Activated CD4-positive, alpha-beta T cell treated with anti-CD3 and anti-CD28 coated beads, Interleukin-2, amount 50 U/mL, for 24 hours (primary cell): ENCODE results near the gene NEBL.

ENCODE experiments used
- DNase-seq, 2 donors: peaks; one replicate each; pipeline ENCODE4 v3.0.0-alpha.2; 2020; ENCODE audit warnings: low read depth in 1 of 2, low spot score in 1 of 2

Gene NEBL

DNA sequence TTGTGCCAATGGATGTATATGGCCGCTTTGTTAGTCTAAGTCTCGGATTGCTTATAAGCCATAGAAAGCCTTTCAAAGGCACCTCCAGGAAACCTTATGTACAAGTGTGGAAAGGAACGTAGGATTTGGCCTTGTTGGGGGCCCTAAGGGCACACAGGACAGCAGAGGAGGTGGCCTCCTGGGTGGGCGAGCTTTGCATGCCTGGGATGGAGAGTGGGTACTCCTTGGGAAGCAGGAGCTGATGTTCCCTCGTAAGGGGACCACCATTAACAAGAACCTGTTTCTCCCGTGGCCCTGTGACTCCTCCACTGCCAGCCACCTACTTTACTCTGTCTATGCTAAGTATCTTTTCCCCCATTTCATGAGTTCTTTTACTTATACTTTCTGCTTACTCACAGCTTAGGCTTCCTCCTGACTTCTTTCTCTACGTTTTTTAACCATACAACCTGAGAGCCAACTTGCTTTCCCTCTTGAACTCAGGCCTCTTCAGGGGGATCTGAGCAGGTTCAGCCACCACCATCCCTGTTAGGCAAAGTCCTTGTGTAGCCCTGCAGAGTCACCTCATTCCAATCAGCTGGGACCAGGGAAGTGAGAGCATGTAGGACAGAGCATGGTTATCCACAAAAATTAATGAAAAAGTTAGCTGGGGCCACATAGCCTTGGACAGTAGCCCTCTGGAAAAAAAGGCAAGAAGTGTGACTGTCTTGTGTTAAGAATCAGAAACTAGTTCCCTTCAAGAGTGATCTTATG is 118.9 kb downstream of the NEBL start:
- no peak for DNase-seq

DNA sequence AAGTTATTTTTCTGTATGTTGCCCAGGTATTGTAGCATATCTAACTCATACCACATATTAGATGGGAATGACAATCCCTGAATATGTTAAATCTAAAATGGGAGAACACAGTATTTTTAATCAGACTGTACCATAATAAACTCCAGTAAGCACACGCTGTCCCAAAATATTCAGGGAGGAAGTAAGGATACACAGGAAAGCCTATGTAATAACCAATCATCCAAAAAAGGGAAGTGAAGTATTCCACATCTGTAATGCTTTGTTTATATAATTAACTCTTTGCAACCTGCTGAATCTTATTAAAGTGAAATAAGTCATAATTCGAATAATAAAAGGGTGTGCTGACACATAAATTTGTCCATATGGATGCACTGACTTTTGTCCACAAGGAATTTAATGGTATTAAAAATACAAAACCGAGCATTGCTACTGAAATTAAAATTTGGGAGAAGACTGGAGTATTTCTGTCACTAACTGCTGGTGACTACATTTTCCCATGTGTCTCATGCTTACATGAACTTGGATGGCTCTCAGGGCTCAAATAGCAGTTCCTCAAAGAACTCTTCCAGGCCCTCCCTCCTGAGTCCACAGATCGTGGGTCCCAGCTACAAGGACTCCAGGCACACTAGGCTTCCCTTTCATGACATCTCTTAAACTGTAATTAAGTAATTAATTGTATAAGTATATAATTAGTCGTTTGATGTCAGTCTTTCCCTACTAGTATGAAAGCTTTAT is 120.6 kb downstream of the NEBL start:
- DNase-seq, result no peak

DNA sequence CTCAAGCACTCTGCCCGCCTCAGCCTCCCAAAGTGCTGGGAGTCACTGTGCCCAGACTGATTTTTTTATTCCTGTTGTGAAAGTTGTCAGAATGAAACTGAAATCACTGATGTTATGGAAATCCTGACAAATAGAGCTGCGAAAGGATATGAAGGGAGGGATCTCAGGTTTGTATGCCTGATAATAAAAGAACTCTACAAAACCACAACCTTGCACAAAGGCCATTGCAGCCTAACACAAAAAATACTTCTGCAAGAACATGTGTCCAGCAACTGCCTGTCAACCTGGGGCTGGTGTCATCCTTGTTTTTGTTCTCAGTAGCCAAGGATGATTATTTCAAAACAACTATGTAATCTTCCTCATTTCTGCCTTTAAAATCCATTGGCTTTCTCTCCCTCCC is 126.1 kb downstream of the NEBL start:
- no peak for DNase-seq

DNA sequence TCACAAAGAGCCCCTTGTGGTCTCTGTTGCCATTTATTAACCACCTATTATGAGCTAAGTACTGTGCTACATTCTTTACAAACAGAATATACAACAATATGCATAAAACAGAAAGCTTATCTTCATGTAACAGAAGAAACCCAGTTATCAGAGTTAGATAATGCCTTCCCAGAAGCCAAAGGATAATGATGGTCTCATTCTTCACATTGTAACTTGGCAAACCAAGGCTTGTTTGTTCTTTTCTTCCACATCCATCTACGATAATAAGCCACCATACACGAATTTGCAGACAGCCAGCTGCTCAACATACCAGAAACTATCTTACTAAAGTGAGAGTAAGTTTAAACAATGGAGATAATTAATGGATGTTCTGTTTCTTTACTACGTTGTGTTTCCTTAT is 127.6 kb downstream of the NEBL start:
- no peak for DNase-seq

DNA sequence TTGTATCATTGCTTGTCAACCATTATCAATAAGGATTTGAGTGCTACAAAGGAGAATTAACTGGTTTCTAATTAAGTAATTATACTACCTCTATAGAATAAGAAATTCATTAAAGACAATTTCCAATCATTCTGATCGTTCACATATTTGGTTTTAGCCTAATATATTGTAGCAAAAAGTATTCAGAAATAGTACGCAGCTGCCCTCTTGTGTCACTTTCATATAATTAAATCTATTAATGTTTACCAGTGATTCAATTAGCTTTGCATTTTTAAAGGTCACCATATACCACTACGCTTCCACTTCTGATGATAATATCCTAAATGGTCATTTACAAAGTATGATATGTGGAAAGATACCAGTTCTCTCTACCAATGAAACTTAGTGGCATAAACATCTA is 128.3 kb downstream of the NEBL start:
- DNase-seq, result no peak

DNA sequence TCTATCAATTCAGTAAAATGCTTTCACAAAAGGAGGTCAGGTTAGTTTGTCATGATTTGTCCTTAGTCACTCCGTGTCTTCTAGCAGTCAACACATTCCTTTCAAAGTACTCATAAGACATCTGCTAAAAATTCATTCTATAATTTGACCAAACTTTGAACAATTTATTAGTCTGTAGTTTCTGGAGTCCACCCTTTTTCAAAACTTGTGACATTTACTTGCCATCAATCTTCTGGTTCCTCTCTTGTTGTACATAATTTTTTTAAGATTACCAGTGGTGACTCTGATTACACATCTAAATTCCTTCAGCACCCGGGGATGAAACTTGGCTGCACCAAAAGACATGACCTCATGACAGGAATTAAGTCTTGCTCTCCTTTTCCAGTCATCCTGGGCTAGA is 130.1 kb downstream of the NEBL start:
- DNase-seq, result no peak

DNA sequence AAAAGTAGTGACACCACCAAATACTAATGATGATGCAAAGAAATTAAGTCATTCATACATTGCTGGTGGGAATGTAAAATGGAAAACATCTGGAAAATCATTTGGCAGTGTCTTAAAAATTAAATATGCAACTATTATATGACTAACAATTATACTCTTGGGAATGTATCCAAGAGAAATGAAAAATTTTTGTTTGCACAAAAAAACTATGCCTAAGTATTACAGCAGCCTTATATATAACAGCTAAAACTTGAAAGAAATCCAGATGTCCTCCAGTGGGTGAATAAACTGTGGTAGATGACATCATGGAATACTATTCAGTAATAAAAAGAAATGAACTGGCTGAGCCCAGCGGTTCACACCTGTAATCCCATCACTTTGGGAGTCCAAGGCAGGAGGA is 132.0 kb downstream of the NEBL start:
- DNase-seq, result no peak

DNA sequence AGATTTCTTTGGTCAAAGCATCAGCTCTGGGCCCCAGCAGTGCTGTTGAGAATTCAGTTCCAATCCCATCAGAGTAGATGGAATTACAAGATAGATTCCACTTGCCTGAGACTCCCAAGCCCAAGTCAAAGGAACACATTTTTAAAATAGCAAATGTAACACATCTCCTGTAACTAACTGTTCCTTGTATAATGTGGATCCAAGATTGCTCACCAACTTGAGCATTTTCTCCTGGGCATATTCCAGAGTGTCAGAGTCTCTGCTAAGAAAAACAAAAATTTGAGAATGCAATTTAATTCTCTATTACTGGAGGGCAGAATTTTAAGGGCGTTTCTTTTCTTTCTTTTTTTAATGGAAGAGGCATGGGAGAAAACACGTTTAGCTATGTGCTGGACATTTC is 136.7 kb downstream of the NEBL start:
- DNase-seq, result no peak

DNA sequence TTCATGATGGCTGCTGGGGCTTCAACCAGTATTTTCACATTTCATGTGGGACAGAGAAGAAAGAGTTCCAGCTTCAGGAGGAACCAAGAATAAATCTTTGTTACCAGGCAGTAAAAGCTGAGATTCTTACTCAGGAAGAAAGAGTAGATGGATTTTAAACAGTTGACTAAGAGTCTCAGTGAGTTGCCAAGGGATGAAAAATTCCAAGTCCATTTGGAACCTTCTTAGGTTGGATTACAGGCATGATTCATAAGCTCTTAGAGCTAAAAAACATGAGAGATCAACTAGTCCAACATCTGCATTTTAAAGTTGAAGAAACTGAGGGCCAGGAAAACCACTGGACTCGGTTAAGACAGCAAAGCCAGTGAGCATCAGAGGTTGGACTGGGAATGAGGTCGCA is 148.6 kb downstream of the NEBL start:
- DNase-seq, result no peak

DNA sequence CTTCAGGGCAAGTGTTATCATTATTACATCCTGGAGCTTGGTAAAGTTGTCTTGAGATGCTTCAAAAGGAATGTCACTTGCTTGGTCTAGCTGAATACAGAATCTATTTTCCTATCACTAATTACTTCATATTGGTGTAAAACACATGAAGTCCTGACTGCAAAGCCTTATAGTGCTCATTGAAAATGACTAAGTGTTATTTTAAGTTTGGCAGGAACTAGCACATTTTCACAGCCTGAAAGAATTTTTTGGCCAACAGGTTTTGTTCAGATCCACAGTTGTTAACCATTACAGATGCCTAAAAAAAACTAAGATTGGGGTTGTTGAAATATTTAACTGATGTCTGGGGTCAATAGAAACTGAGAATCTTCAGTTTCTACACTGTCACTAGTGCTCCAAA is 149.3 kb downstream of the NEBL start:
- no peak for DNase-seq

DNA sequence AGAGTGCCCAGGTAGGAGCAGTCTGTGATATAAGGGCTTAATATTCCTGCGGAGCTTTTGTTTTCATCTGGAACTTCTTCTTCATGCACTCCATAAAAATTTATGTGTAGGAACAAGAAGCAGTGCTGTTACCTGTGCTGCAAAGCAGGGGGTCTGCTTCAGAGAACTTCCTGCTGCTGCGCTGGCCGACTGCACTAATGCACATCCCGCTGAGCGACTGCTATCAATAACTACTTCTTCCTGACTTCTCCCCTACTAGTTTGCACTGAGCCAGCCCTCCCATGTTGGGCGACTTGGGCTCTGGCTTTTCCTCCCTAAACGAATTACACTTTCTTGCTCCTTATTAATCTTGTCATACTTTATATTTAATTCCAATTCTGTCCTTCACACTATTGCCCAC is 150.3 kb downstream of the NEBL start:
- no peak for DNase-seq

DNA sequence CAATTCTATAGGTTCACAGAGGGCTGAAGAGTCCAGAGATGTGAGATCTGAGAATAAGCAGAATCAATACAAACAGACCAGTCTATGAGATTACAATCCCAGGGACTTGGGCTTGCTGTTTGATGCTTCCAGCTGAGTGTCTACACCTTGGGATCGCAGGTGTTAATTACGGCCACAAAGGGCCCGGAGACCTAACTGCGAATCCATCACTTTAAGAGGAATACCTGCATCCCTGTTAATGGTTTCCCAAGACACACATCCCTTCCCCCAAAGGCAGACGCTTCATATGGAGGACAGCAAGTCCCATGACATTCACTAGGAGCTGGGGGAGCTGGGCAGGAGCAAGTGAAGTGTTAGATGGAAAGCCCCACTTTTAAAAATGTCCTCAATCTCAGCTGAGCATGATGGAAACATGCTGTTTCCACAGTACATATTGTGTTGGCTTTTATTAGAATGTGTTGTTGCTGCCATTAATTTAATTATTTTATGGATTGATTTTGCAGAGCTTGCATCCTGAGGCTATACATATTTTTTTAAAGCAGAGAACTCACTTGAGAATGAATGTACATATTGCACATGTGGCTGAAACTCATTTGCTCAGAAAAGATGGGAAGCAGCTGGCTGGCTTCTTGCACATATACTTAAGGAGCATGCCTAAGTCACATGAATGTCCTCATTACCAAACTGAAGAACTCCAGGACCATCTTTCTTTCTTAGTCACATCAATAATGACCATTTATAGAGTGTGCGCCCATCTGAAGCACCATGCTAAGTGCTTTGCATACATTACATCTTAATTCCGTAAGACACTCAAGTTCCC is 151.3 kb downstream of the NEBL start:
- DNase-seq, result no peak

DNA sequence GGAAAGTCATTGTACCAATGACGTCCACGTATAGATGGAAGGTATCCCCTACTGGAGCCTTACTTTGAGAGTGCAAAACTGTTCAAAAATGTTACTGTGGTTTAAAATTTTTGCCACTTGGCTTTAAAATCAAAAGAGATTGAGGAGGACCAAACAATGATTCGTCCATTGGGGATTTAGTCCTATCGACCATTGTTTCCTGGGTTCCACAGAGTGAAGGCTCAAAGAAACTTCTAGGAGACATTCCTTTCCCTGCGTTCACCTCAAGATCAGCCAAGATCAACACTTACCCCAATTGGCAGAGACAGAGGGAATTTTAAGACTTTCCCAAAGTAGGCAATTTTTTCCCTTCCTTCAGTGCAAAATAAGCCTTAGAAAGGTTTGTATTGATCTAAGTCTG is 152.3 kb downstream of the NEBL start:
- no peak for DNase-seq

DNA sequence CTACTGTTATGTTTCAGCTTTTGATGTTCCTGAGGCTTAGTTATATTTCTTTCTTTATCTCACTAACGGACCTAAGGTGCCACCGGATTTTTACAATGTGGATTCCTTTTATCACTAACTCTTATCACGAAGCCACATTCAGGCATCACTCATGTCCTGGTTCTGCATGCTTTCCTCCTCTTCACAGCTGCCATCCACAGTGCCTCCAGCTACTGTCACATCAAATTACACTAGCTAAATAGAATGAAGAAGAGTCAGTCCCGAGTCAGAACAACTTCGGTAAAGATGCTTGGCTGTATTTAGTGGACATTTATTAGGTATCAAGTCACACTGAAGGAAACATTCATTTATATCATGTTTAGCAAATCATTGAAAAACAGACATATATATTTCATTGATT is 153.2 kb downstream of the NEBL start:
- no peak for DNase-seq

DNA sequence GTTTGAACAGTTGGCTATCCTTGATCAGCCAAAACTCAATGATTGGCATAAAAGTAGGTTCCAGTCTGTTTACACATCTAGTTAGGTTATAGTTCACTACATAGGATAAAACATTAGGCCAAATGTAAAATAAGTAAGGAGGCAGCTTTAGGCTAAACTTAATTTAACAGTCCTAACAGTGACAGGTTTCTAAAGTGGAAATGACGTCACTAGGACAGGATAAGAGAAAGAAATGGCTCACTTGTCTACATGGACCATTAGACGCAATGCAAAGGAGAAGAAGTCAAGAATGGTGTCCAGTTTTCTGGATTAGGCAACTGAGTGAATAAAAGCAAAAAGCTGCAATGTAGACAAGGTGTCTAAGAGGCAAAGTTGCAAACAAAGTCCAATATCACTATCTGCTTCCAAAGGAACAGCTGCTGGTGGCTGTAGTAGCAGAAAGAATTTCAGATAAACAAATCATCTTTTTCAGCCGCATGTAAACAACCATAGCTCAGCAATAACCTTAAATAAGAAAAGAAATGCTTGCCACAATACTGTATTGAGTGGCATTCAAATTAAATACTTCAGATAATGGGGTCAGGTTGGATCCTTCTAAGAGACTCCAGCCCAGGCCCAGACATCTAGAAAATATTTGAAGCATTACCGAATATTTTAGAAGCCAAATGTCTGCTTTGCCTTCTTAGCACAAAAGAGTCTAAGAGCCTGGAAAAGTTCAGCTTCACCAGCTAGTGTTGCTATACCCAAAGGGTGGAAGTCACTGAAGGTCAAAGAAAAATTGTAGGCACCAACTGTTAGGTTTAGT is 154.2 kb downstream of the NEBL start:
- no peak for DNase-seq

DNA sequence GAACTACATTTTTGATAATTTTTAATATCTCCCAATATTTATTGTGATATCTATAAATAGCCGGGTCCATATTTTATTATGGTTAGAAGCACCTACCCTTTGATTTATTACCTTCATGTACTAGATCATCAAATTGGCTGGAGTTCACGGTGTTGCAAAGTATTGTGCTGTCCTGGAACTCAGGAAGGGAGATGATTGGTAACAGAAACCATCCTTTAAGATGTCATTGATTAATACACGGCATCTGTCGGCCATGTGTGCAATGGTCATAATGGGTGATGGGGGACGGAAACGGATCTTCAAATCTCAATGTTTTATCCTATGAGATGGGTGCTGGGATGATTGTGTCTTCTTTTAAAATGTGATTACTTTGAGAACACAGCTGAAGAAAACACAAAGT is 157.0 kb downstream of the NEBL start:
- DNase-seq, result no peak

DNA sequence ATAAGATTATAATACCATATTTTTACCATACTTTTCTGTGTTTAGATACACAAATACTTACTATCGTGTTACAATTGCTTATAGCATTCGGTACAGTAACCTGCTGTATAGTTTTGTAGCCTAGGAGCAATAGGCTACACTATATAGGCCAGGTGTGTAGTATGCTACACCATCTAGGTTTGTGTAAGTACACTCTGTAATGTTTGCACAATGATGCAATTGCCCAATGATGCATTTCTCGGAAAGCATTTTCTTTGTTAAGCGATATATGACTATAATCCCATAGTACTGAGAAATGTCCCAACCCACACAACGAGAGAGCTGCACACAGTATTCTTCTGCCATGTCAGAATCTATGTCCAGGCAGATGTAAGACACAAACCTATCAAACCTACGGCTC is 160.0 kb downstream of the NEBL start:
- DNase-seq, result no peak
